GM21737 (cell line): Measurements from ENCODE around the gene FBH1.

Source experiments
- ATAC-seq: cut with Tn5 transposase; IDR thresholded peaks from one replicate; pipeline ENCODE4 v1.9.1; 2021; ENCODE audit warnings: mild to moderate bottlenecking, moderate library complexity; ENCODE audit not compliant: unreplicated experiment

FBH1 gene

DNA sequence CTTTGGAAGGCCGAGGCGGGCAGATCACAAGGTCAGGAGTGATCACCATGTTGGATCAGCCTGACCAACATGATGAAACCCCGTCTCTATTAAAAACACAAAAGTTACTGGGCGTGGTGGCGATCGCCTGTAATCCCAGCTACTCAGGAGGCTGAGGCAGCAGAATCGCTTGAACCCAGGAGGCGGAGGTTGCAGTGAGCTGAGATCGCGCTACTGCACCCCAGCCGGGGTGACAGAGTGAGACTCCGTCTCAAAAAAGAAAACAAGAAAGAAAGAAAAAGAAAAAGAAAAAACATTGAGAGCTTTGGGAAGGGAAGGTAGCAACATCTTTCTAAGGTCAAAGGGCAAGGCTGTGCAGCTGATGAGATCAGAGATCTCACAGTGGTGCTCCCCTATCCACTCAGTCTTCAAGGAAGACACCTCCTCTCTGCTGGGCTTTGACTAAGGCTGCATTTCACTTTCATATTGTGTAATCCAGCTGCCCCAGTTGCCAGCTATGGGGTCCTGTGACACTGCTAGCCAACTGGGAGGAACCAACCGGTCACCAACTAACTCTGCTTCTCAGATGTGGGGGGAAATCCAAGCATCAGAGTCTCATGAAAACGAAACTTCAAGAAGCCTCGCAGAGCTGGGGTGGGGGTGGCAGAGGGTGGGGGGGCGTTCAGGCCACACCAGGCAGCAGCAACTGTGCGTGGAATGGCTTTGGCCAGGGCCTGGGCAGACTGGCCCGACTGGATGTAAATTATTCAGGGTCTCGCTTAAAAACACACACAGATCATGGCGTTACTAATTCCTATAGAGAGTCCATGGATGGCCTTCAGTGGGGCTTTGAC, 85.8 kb downstream of the FBH1 start:
- ATAC-seq, result peak; percentile 56

DNA sequence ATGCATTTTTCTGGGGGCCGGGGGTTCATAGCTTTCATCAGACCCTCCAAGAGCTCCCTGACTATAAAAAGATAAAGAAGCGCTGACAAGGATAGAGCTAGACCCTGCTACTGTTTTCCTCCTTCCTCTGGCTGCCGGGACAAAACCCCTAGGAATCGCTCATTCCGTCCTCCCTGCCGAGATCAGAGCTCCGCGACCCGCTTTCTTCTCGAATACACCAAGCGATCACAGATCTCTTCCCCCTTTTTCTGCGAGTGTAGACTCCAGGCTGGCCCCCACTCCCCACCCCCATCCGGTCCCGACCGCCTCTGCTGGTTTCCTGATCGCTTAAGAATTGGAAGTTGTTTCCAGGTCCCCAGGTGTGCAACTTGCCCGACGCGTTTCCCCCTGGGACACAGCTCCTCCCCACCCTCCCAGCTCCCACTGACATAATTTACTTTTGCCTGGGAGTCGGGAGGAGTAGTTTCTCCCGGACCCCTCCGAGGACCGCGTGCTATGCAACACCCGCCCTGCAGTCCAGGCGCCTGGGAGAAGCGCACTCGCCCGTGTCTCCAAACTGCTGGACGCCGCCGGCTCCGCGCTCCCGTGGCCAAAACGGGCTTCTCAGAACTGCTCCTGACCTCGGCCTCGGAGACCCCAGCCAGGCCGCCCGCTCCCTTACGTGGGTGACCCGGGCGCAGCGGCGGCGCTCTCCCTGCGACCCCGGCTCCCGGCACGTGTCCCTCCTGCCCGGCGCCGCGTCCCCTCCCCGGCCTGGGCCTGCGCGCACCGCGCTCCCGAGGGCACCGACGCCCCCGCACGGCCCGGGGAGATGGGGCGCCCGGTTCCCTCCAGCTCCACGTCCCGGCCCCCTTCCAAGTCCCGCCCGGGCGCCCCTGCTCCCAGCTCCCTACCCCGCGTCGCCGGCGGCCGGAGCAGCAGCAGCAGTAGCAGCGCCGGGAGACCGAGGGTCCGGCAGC, 86.7 kb downstream of the FBH1 start:
- peak; percentile 17 for ATAC-seq

GRCh38 chr10:5977471-5978229, 87.6 kb downstream of the FBH1 start, which contains the start of gene IL15RA:
TSS of gene IL15RA (minus strand) at chr10:5977543. CDS start at chr10:5977492, 51 bp downstream.
- ATAC-seq, result peak; percentile 62

DNA sequence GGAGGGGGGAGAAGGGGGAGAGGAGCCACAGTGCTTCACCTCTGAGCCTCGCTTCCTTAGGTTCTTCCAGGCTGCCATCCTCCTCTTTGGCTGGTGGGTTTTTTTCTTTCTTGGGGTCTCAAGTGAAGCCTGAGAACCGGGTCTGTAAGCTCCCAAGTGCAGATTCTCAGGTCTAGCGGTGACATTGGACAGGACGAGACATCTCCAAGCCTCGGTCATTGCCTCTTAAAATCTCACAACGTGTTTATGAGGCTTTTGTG, 88.1 kb downstream of the FBH1 start:
- no peak for ATAC-seq

- ATAC-seq, result no peak
These were observed 91.5 kb downstream of the FBH1 start for GRCh38 chr10:5981529-5981928.

DNA sequence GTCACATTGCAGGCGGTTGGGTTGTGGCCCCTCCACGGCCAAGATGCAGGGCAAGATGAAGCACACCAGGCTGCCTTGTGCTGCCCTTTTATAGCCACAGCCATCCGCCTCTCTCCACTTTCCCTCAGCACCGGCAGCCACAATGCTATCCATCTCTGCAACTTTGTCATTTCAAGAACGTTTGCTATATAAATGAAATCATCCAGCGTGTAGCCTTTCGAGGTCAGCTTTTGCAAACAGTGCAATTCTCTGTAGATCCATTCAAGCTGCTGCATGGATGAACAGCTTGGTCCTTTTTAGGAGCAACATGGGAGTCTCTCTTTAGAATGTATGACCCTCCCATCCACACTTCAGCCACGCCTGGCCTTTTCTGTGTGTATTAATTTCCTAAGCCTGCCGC, 93.7 kb downstream of the FBH1 start:
- ATAC-seq, result no peak

GRCh38 chr10:5985029-5985428, 95.0 kb downstream of the FBH1 start:
- no peak for ATAC-seq
